Hepatocyte (in vitro differentiated cells): Measurements from ENCODE around the gene SORCS2. TPM values are rescaled to one million over a fixed set of nuclear protein-coding genes. Genes with fewer than 3 reads are reported as not detected.

Experiments
- DNase-seq: peaks from one replicate; pipeline ENCODE4 v3.0.0-alpha.2; 2016; ENCODE audit warnings: low spot score
- H2AFZ ChIP-seq: fragments of 200-600 bp; sonication (generic); 2 replicates; pipeline ENCODE4 v1.6.0; 2016; ENCODE audit warnings: antibody characterized with exemption, mild to moderate bottlenecking
- H3K27ac ChIP-seq: fragments of 200-600 bp; sonication (generic); 2 replicates; pipeline ENCODE4 v1.5.1; 2016; ENCODE audit warnings: mild to moderate bottlenecking
- H3K27me3 ChIP-seq: fragments of 200-600 bp; sonication (generic); 2 replicates; pipeline ENCODE4 v1.6.1; 2016
- H3K36me3 ChIP-seq: fragments of 200-600 bp; sonication (generic); replicated peaks from 2 replicates; pipeline ENCODE4 v1.5.1; 2016; ENCODE audit warnings: low read depth; ENCODE audit not compliant: insufficient read depth
- H3K4me1 ChIP-seq: fragments of 200-600 bp; sonication (generic); 2 replicates; pipeline ENCODE4 v1.5.1; 2016; ENCODE audit warnings: mild to moderate bottlenecking, moderate library complexity; ENCODE audit not compliant: insufficient read depth
- H3K4me2 ChIP-seq: fragments of 200-600 bp; sonication (generic); 2 replicates; pipeline ENCODE4 v1.6.0; 2016
- H3K4me3 ChIP-seq: fragments of 200-600 bp; sonication (generic); 2 replicates; pipeline ENCODE4 v1.5.1; 2016; ENCODE audit warnings: mild to moderate bottlenecking
- H3K79me2 ChIP-seq: fragments of 200-600 bp; sonication (generic); 2 replicates; pipeline ENCODE4 v1.6.0; 2017; ENCODE audit warnings: mild to moderate bottlenecking
- H3K9me2 ChIP-seq: fragments of 200-600 bp; sonication (generic); replicated peaks from 2 replicates; pipeline ENCODE4 v1.6.0; 2017; ENCODE audit warnings: mild to moderate bottlenecking; ENCODE audit not compliant: insufficient read depth
- H3K9me3 ChIP-seq: fragments of 200-600 bp; sonication (generic); 2 replicates; pipeline ENCODE4 v1.5.1; 2016; ENCODE audit warnings: low read depth, mild to moderate bottlenecking
- H4K20me1 ChIP-seq: fragments of 200-600 bp; sonication (generic); 2 replicates; pipeline ENCODE4 v1.6.0; 2016; ENCODE audit warnings: mild to moderate bottlenecking; ENCODE audit not compliant: insufficient read depth, poor library complexity, severe bottlenecking
- EZH2 ChIP-seq: fragments of 200-600 bp; sonication (generic); IDR thresholded peaks from 2 replicates; pipeline ENCODE4 v1.6.1; 2016; ENCODE audit warnings: antibody characterized with exemption, mild to moderate bottlenecking, borderline replicate concordance
- EZH2phosphoT487 ChIP-seq: fragments of 200-600 bp; sonication (generic); IDR thresholded peaks from one replicate; pipeline ENCODE4 v1.6.1; 2018; ENCODE audit warnings: antibody characterized with exemption, mild to moderate bottlenecking, low read depth, moderate library complexity; ENCODE audit not compliant: unreplicated experiment, severe bottlenecking
- WGBS: methylation state at CpG from one replicate; pipeline ENCODE4 v1.1.6; 2016; ENCODE audit warnings: low lambda C conversion rate; ENCODE audit errors: missing lambda C conversion rate; 5-methylcytosine and 5-hydroxymethylcytosine counted together
- polyA plus RNA-seq: library from polyadenylated mRNA; unstranded; fragments of >200 nt; fragmentation: Nextera tagmentation; extraction: Ambion mirVana; gene quantifications from 2 replicates; pipeline ENCODE4 v1.2.1, GENCODE V29; 2016
- total RNA-seq: library from RNA; depleted of rRNA; stranded (reverse); fragments of >200 nt; gene quantifications from 2 replicates; pipeline ENCODE4 v1.2.3, GENCODE V29; 2014
- TF ChIP-seq, protein P1 (sequence below): fragments of 200-600 bp; sonication (generic); IDR thresholded peaks from 2 replicates; pipeline ENCODE4 v1.5.1; 2016; ENCODE audit warnings: antibody characterized with exemption, mild to moderate bottlenecking; ENCODE audit not compliant: poor library complexity

The SORCS2 gene
- total and polyA plus RNA-seq, 2 experiments from 2014 or later: 1.6 to 4.8 TPM

DNA sequence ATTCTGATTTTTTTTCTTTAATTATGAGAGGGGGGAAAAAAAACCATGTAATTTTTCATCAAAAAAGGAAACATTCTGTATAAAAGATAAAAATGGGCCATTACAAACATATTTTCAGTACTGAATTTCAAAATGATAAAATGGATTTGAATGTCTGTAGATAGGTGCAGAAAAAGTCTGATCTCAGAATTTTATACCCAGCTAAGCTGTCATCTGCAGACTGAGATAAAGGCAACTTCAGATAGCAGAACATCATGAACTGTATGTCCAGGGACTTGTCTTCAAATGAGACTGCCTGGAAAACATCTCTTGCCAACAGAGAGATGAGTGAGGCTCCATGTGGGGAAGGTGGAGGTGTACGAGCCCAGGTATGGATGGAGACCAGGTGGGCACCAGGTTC is 360.9 kb downstream of the SORCS2 start:
- Histone ChIP-seq H3K27ac (no peak overlapping the region), H3K9me3 (no peaks in the 10 kb centered on the region), H3K27me3 (no peaks in the 10 kb centered on the region), H3K79me2 (no peaks in the 10 kb centered on the region), H3K9me2 (no peaks in the 10 kb centered on the region), H3K4me1 (no peaks in the 10 kb centered on the region), H2AFZ (no peak overlapping the region), H3K4me2 (no peak overlapping the region), H3K4me3 (no peak overlapping the region), H3K36me3 (no peaks in the 10 kb centered on the region), H4K20me1 (no peaks in the 10 kb centered on the region)
- DNase-seq: no peak
- whole genome bisulfite sequencing: 86% methylated on average over 1 of the region's 1 CpG
- TF ChIP-seq EZH2phosphoT487 (no peak), EZH2 (no peak)
- TF ChIP-seq, protein P1, sequence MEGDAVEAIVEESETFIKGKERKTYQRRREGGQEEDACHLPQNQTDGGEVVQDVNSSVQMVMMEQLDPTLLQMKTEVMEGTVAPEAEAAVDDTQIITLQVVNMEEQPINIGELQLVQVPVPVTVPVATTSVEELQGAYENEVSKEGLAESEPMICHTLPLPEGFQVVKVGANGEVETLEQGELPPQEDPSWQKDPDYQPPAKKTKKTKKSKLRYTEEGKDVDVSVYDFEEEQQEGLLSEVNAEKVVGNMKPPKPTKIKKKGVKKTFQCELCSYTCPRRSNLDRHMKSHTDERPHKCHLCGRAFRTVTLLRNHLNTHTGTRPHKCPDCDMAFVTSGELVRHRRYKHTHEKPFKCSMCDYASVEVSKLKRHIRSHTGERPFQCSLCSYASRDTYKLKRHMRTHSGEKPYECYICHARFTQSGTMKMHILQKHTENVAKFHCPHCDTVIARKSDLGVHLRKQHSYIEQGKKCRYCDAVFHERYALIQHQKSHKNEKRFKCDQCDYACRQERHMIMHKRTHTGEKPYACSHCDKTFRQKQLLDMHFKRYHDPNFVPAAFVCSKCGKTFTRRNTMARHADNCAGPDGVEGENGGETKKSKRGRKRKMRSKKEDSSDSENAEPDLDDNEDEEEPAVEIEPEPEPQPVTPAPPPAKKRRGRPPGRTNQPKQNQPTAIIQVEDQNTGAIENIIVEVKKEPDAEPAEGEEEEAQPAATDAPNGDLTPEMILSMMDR: no peak

DNA sequence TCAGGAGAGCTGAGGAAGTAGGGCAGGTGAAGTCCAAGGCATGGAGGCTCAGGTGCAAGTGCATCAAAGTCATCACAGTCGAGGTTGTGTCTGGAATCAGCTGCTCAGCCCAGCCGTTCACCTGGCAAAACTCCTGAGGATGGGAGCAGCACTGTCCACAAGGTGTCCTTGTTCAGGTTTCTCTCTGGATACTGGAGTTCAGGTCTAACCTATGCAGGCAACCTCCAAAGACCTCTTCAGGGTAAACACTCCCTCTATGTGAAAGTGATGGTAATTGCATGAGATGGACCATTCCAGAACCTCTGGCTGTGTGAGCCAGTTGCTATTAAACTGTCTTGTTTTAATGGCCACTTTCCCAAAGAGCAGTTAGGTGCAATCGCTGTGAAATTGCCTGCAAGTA is 362.6 kb downstream of the SORCS2 start:
- Histone ChIP-seq H4K20me1 (no peaks in the 10 kb centered on the region), H3K27me3 (no peaks in the 10 kb centered on the region), H3K4me1 (no peaks in the 10 kb centered on the region), H3K9me2 (no peaks in the 10 kb centered on the region), H3K27ac (no peak overlapping the region), H3K79me2 (no peaks in the 10 kb centered on the region), H3K9me3 (no peaks in the 10 kb centered on the region), H3K36me3 (no peaks in the 10 kb centered on the region), H3K4me3 (no peak overlapping the region), H3K4me2 (no peak overlapping the region), H2AFZ (no peak overlapping the region)
- no peak for DNase-seq
- WGBS: 70% methylated on average over 3 of the region's 3 CpGs
- no peak for TF ChIP-seq EZH2phosphoT487
- TF ChIP-seq, protein P1: no peak

DNA sequence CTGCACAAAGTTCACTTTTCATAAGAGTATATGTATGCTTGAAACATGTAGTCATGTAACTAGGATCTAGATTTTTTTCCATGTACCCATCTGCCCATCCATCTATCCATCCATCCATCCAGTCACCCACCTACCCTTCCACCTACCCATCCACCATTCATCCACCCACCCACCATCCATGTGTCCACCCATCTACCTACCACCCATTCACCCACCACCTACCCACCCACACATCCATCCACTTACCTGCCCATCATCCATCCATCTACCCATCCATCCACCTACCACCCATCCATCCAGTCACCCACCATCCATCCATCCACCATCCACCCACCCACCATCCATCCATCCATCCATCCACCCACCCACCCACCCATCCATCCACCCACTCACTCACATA is 364.2 kb downstream of the SORCS2 start:
- H3K79me2 ChIP-seq: no peaks in the 10 kb centered on the region
- no peaks in the 10 kb centered on the region for H3K9me3 ChIP-seq

More for the DNA sequence above, 364.2 kb downstream of the SORCS2 start:
- Histone ChIP-seq H3K9me2 (no peaks in the 10 kb centered on the region), H4K20me1 (no peaks in the 10 kb centered on the region), H3K36me3 (no peaks in the 10 kb centered on the region), H3K4me3 (no peak overlapping the region), H3K27me3 (no peaks in the 10 kb centered on the region), H3K27ac (no peak overlapping the region), H2AFZ (no peak overlapping the region), H3K4me2 (no peak overlapping the region), H3K4me1 (no peaks in the 10 kb centered on the region)
- DNase-seq: no peak
- TF ChIP-seq EZH2: no peak
- TF ChIP-seq, protein P1: no peak
- no peak for TF ChIP-seq EZH2phosphoT487
